DMS114 treated with DMSO at 0.1 percent for 48 hours (cell line): Measurements from ENCODE around the gene MAP3K14.
"Not testable (repeated sequence)": the region's sequence is repeated elsewhere in the genome, so short reads cannot be mapped to it uniquely, and the experiment has no call there.

Source experiments
- DNase-seq: peaks from one replicate; lab custom pipeline; 2025; ENCODE audit not compliant: unreplicated experiment; lab: John Stamatoyannopoulos, UW

The MAP3K14 gene

DNA sequence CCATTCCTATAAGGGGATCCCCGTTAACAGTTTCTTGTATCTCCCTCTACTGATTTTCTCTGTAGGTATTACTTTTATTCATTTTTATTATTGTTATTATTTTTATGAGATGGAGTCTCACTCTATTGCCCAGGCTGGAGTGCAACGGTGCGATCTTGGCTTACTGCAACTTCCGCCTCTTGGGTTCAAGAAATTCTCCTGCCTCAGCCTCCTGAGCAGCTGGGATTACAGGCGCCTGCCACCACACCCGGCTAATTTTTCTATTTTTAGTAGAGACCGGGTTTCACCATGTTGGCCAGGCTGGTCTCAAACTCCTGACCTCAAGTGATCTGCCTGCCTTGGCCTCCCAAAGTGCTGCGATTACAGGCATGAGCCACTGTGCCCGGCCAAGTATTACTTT is 14.6 kb downstream of the MAP3K14 start:
- DNase-seq: not testable (repeated sequence)

DNA sequence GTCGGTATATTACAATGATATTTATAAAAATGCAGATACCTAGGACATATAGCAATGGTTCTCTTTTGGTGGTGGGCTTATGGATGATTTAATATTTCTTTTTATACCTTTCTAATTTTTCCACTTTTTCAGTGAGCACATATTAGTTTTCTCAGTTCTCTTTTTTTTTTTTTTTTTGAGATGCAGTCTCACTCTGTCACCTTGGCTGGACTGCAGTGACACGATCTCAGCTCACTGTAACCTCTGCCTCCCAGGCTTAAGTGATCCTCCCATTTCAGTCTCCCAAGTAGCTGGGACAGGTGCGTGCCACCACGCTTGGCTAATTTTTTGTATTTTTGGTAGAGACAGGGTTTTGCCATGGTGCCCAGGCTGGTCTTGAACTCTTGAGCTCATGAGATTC is 15.1 kb downstream of the MAP3K14 start:
- DNase-seq: no peak

DNA sequence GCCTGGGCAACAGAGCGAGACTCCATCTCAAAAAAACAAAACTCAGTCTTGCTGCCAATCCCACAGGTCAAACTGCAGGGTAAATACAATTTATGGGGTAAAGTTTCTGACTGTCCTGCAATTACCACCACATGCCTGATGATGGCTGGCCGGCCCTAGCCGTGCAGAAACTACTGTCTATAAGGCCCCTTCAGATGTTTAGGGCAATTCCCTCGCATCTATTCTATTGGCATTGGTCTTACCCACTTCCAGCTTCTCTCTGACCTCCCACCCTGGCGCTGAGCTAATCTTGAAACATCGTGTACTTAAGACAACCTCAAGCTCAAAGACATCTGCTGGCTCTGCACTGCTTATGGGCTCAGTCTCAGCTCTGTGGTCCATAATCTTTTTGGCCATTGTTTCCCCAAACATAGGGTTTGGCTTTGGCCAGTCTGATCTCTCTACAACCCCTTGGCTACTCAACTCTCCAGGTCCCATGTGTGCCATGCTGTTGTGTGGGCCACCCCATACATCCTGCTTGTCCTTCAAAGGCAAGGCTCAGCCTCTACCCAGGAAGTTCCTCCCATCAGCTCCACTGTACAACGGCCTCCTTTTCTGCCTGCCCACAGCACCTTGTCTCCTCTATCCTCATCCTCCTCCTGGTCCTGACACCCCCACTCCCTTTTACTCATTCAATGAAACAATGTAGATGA is 16.6 kb downstream of the MAP3K14 start:
- DNase-seq: no peak

DNA sequence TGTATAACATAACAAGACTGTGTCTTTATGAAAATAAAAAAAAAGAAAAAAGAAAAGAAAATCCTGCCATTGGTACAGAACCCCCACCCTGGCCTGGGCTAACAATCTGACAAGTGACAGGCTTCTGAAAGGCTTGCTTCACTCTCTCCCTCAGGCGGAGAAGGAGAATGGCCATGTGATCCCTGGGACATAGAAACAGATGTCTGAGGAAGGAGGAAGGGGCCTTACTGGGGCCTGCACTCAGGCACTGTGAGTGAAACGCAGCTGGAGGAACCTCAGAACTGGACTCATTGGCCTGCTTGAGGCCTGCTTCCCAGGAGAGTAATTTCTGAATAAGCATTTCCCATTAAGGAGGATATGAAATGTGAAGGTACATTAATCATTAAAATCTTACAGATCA is 17.5 kb downstream of the MAP3K14 start:
- DNase-seq: no peak

DNA sequence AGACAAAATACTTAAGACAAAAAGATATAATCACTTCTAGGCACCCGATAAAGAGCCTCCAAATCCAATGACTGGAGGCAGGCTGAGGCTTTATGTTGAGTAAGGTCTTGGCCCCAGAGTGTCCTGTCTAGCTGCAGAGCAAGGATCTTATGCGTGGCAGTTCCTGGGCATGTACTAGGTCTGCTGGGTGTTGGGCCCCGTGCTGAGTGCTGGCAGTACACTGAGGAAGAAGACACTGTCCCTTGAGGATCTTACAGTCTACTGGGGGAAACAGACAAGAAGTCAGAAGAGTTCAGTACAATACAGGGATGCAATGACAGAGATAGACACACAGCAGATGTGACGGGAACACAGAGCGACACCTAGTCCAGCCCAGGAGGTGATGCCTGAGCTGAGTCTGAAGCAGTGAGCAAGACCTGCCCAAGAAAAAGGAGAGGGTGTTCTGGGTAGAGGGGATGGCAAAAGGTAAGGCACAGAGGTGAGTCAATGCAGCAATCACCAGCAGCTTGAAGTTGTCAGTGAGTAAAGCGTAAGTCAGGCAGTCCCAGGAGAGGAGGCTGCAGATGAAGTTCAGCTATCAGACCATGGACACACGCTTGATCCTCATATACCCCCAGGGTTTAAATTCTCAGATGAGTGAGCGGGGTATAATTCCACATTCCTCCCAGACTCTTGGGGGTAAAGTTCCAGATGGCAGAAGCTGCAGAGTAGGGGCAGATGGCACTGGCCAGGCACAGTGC is 18.1 kb downstream of the MAP3K14 start:
- DNase-seq: no peak

DNA sequence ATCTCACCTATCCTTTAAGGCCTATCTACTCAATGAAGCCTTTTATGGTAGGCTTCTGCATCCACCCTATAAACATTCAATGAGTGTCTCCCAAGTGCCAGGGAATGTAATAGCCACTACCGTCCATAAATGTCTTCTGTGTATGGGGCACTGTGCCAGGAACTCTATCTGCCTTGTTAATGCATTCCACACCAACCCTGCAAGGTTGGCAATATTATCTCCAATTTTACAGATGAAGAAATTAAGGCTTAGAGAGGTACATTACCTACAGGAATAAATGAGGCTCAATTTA is 20.0 kb downstream of the MAP3K14 start:
- DNase-seq: no peak

DNA sequence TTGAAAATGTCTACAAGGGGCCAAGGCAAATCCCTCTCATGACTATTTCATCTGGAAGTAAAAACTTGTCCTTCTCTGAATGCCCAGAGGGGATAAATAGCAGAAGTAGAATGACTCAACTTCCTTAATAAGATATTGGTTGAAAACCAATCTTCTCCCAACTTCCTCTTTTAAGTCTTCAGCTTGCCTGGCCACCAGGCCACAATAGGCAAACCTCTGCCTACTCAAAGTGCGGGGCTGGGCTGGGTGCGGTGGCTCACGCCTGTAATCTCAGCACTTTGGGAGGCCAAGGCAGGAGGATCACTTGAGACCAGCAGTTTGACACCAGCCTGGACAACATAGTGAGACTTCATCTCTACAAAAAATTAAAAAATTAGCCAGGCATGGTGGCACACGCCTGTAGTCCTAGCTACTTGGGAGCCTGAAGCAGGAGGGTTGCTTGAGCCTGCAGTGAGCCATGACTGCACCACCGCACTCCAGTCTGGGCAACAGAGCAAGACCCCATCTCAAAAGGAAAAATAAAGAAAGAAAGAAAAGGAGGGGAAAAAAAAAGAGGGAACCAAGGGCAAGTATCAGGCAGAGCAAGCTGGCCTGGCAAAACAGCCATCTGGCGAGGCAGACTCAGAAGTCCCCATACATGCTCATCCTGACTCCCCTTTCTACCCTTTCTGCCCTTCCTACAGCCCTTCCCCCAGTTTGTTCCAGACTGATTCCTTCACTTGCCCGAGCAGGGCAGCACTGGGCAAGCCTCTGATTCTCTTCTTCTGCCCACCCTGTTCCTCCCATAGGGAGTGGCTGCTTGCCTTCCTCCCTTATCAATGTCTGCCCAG is 20.6 kb downstream of the MAP3K14 start:
- no peak for DNase-seq

DNA sequence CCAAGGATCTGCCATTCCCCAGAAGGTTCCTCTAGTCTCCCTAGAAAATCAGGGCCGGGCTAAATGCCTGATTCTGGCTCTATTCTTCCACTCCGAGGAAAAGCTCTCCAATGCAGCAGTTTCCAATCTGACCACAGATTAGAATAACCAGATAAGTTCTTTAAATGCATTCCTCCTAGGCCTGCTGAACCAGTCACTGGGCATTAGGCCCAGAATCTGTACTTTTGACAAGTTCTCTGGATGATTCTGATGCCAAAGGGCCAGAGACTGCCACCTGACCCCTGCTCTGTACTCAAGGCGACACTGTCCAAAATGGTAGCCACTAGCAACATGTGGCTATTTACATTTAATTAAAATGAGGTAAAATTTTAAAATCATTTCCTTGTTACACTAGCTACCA is 22.3 kb downstream of the MAP3K14 start:
- no peak for DNase-seq

DNA sequence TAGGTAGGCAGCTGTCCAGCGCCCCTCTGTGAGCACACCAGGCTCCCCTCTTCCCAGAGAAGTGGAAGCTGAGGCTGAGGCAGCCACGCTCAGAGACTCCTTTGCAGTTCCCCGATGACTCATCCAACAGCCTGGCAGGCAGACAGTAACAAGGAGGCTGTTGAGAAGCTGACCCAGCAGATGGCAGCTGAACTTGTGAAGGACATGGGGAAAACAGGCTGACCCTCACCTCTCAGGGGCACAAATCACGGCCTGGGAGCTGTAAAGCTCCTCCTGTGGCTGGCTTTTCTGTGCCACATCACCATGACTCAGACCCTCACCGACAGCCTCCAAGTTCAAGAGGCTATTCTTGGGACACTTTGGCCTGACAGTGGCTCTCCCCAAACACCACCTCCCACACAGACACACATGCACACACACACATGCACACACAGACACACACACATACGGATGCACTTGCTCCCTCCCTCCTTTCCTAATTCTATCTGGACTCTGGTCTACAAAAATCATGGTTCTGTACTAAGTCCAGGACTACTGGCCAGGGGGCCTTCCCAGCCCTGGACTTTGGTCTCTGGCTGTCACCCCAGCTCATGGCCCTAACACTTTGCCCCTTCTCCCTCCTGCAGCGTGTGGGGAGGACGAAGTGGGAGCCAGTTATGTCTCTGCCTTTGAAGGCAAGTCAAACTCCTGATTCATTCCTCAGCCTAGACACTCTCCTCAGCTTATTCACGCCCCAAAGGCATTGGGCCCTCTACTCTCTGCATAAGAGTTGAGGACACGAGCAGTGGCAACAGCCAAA is 23.2 kb downstream of the MAP3K14 start:
- no peak for DNase-seq

DNA sequence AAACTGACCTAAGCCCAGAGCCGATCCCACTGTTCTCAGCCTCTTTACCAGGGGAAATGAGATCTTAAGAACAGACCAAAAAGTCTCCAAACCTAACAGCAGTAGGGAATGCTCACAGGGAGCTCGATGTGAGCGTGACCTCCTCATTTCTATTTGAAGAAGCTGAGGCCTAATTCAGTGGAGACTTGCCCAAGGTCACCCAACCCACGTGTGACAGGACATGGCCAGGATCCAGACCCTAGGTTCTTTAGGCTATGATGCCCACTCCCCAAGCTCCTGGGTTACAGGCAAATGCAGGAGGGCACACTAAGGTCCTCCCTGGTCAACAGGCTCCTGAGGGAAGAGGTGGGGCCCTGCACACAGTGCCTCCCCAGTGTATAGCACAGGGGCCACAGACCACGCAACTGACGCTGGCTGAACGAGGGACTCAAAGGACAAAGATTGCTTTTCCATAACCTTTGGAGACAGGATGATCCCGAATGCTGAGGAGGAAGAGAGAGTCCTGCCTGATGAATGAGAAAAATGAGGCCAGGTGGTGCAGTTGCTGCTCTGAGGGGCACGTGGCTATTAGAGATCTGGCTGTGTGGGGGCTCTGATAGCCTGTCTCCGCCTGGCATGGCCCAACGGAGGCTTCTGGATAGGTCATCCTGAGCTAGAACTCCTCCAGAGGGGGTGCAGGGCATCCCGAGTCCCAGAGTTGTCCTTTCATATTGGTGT is 24.0 kb downstream of the MAP3K14 start:
- no peak for DNase-seq

DNA sequence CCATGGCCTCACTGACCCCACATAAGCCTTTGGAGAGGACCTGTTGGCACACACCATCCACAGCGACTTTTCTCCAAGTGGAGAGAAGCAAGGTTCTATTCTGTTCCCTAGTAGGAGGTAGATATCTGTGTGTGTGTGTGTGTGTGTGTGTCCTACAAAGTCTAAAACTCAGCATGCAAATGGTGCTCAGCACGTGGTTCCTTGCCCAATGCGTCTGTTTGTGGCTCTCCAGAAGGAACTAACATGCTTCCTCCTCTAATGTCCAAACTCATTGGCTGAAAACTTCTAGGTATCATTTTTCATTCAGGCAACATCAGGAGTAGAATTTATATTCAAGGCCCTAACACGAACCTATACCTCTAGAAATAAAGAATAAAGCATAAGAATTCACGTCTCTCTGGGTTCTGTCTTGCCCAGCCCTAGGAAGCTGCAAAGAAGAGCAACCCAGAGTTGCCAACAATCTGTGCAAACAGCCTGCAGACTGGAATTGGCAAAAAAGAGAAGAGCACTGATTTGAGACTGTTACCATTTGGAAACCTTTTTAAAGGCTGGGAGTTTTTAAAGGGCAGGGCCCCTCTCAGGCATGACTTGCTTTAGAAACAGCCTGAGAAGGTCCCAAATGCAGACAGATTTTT is 25.5 kb downstream of the MAP3K14 start:
- DNase-seq: no peak

DNA sequence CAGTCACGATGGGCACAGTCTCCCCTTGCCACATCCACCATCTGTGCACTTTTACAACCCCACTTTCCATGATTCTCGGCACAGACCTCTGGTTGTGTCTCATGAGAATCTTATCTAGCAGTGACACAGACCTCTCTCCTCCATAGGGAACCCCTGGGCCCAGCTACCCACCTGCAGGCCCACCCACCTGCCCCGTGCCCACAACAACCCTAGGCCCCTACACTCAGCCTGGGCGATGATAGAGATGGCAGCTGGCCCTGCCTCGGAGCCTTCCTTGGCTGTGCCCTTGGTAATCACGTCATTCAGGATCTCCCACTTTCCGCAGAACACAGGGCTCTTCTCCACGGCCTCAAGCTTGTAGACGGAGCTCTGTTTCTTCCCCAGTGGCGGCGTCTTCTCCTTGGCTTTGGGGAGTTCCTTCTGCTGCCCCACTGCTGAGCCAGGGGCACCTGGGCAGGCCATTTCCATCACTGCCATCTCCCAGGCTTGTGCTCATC is 26.5 kb downstream of the MAP3K14 start:
- DNase-seq: no peak

DNA sequence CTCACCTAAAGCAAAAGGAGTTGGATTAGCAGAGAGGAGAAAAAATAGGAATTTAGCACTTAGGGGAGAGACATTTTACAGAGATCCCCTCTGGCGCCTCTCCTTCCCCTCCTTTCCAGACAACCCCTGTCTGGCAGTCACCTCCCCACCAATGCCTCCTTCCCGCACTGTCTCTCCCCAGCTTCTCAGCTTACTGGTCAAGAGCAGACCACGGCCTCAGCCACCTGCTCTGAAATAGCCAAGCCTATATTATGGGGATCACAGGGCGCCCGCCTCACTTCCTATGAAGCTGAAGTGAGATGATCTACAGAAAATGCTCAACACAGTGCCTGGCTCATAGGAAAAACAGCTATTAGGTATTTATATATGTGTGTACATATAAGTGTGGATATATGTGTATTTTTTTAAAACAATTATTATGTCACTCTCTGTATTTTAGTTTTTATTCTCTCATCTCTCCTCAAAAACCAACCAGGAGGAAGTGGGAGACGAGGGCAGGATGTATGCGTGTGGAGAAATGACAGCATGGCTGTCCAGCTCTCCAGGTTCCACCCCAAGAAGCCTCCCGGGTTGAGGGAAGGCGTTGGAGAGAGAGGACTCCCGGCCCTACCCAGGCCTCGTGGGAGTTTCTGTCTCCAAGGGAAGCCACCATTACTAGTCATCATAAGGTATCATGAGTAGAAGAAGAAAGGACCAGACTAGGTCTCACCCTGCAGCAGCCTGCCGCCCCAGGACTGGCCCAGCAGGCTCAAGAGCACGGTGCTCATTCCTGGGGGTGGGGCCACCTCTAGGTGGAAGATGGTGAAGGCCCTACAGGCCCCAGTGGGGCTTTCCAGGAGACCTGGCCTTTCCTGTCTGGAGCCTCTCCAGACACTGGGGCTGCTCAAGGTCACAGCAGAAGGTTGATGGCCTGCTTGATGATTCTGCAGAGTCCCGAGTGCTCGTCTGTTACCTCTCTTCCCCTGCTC is 27.2 kb downstream of the MAP3K14 start:
- no peak for DNase-seq

DNA sequence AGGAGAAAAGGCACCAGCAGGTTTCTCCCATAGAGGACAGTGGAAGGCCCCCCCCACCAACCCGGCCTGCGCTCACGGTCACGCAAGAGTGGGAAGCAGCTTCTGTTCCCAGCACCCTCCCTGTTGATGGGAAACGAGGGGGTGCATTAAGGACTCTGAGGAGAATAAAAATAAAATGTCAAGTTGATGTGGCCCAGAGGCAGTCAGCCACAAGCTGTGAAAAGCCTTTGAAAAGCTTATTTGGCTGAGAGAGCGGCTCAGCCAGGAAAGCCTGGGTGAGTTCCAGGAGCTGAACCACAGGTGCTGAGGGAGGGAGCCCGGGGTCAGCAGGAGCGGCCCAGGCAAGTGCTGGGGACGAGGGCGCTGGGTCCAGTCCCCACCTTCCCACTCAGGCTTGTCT is 28.0 kb downstream of the MAP3K14 start:
- no peak for DNase-seq

DNA sequence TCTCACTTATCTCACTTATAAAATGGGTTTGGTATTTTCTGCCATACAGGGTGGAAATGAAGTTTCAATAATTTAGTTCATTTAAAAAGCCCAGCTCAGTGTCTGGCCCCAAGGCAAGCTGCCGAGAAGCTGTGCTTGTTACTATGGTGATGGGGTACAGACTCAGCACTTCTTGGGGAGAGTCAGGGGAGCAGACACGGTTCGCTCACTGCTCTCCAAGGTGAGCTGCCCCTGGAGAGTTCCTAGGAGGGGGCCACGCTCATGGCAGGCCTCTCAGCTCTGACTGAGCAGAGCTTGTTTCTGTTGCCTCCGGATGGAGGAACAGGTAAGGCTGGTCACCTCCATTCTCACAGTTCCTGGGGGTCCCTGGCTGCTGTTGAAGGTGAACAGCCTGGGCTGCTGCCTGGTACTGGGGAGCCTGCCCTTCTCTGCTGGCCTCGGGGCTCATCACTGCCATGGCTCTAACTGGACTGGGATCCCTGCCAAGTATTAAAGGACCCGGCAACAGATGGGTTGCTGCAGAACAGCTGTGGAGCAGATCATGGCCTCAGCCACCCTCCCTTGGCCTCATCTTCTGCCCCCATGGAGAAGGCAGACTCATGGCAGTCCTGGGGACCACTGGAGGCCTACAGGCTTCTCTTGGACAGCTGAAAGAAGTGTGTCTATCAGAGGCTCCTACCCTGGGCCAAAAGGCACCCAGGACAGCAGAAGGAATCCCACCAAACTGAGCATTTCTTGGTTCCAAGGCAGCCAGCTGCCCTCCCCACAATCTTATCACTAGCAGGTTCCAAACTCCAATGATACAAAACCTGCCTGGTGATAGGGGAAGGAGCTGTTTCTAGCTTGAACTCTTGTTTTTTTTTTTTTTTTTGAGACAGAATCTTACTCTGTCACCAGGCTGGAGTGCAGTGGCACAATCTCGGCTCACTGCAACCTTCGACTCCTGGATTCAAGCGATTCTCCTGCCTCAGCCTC is 29.0 kb downstream of the MAP3K14 start:
- no peak for DNase-seq

DNA sequence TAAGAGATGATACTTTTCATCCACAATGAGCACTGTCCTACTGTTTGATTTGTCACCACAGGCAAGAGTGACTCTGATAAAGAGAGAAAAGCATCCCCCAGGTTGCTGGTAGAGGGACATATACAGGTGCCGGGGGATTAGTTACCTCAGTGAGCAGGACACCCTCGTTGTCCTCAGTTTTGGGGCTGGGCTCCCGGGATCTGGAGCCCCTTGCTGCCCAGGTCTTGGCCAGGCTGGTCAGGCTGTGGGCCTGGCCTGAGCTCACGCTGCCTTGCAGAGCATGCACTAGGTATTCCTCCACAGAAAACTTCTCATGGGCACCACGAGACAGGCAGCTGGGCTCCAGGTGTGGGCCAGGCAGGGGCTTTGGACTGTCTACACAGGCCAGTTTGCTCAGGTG is 30.5 kb downstream of the MAP3K14 start:
- no peak for DNase-seq
